SU-DHL-6 (cell line): Measurements from ENCODE around the gene CAMK4.

Experiments
- H2AFZ ChIP-seq: fragments of 200-600 bp; sonication (generic); 2 replicates; pipeline ENCODE4 v1.6.1; 2014; ENCODE audit warnings: low read depth, mild to moderate bottlenecking, moderate library complexity, mixed read lengths, antibody characterized with exemption, low read length; ENCODE audit not compliant: severe bottlenecking
- H3F3A ChIP-seq: fragments of 200-600 bp; shearing (Covaris generic); 2 replicates; pipeline ENCODE4 v1.6.0; 2016; ENCODE audit warnings: antibody characterized with exemption, mild to moderate bottlenecking; ENCODE audit not compliant: insufficient read depth
- H3K27ac ChIP-seq: fragments of 200-600 bp; sonication (generic); 2 replicates; pipeline ENCODE4 v1.5.1; 2016; ENCODE audit warnings: low read depth, mild to moderate bottlenecking, low read length, moderate library complexity, mixed read lengths
- H3K27me3 ChIP-seq: fragments of 200-600 bp; sonication (generic), shearing (Covaris generic); 2 replicates; pipeline ENCODE4 v1.6.0; 2014; ENCODE audit warnings: mild to moderate bottlenecking, low read length
- H3K36me3 ChIP-seq: fragments of 200-600 bp; sonication (generic); 2 replicates; pipeline ENCODE4 v1.6.1; 2014; ENCODE audit warnings: mild to moderate bottlenecking, low read length, mixed read lengths
- H3K4me2 ChIP-seq: fragments of 300-600, 200-600 bp; shearing (Covaris generic), sonication (generic); 2 replicates; pipeline ENCODE4 v1.6.0; 2014; ENCODE audit warnings: low read length, low read depth, mild to moderate bottlenecking; ENCODE audit not compliant: poor library complexity, severe bottlenecking
- H3K4me3 ChIP-seq: fragments of 200-600 bp; sonication (generic); 2 replicates; pipeline ENCODE4 v1.5.1; 2014; ENCODE audit warnings: antibody characterized with exemption, low read length, mild to moderate bottlenecking, mixed read lengths; ENCODE audit not compliant: insufficient read depth, poor library complexity, severe bottlenecking
- H3K79me2 ChIP-seq: fragments of 200-600 bp; sonication (generic); 2 replicates; pipeline ENCODE4 v1.6.1; 2014; ENCODE audit warnings: mild to moderate bottlenecking, low read length, moderate library complexity; ENCODE audit not compliant: insufficient read depth
- H3K9ac ChIP-seq: fragments of 200-600 bp; sonication (generic); 2 replicates; pipeline ENCODE4 v1.7.0; 2014; ENCODE audit warnings: mild to moderate bottlenecking, low read length
- H3K9me2 ChIP-seq: fragments of 200-600 bp; sonication (generic); replicated peaks from 2 replicates; pipeline ENCODE4 v1.6.1; 2014; ENCODE audit warnings: low read length; ENCODE audit not compliant: insufficient read depth
- H3K9me3 ChIP-seq: fragments of 200-600 bp; sonication (generic); 2 replicates; pipeline ENCODE4 v1.6.1; 2014; ENCODE audit warnings: low read length, mixed read lengths; ENCODE audit not compliant: insufficient read depth
- H4K20me1 ChIP-seq: fragments of 200-600 bp; sonication (generic); 2 replicates; pipeline ENCODE4 v1.6.1; 2014; ENCODE audit warnings: low read depth, mild to moderate bottlenecking, antibody characterized with exemption, low read length, moderate library complexity, mixed read lengths
- CTCF ChIP-seq: fragments of 200-600 bp; sonication (generic); IDR thresholded peaks from one replicate; pipeline ENCODE4 v1.5.1; 2017; ENCODE audit warnings: antibody characterized with exemption, mild to moderate bottlenecking, low read length, moderate library complexity; ENCODE audit not compliant: insufficient read depth, poor library complexity, severe bottlenecking
- EZH2phosphoT487 ChIP-seq: fragments of 200-600 bp; sonication (generic), shearing (Covaris generic); conservative IDR thresholded peaks from 2 replicates; pipeline ENCODE4 v1.6.1; 2018; ENCODE audit warnings: mild to moderate bottlenecking, antibody characterized with exemption, low read length, moderate library complexity, mixed read lengths

CAMK4 gene

GRCh38 chr5:111233052-111233374 is 8.8 kb downstream of the CAMK4 start:
- Histone ChIP-seq H3K36me3 (no peaks in the 10 kb centered on the region), H3K4me2 (no peak overlapping the region), H3K27ac (no peak overlapping the region), H3K9me3 (no peaks in the 10 kb centered on the region), H2AFZ (no peak overlapping the region), H4K20me1 (no peaks in the 10 kb centered on the region), H3K27me3 (no peaks in the 10 kb centered on the region), H3K79me2 (no peaks in the 10 kb centered on the region), H3F3A (no peaks in the 10 kb centered on the region), H3K4me3 (no peak overlapping the region), H3K9me2 (no peaks in the 10 kb centered on the region), H3K9ac (no peak overlapping the region)
- TF ChIP-seq EZH2phosphoT487 (no peak), CTCF (no peak)

DNA sequence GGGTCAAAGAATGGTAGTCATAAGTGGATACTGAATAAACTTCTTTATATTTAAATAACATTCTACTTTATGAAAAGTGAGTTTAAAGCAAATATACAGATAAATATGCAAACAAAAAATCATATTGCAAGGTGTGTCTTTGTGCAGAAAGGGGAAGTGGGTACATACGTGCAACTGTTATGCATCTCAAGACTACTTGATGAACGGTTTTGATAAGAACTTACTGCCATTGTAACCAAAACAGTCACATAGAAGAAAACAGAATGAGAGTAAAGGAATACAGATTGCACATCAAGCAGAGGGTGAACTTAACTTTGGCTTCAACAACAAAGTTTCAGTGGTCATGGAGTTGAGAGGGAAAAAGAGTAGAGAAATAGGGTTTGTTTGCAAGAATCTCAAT is 9.9 kb downstream of the CAMK4 start:
- no peaks in the 10 kb centered on the region for H4K20me1 ChIP-seq
- H3K36me3 ChIP-seq = no peaks in the 10 kb centered on the region
- no peak for TF ChIP-seq CTCF
- H3K9me2 ChIP-seq = no peaks in the 10 kb centered on the region
- H3F3A ChIP-seq = no peaks in the 10 kb centered on the region
- H2AFZ ChIP-seq = no peak overlapping the region
- no peaks in the 10 kb centered on the region for H3K9me3 ChIP-seq
- no peaks in the 10 kb centered on the region for H3K27me3 ChIP-seq
- no peak overlapping the region for H3K27ac ChIP-seq
- no peaks in the 10 kb centered on the region for H3K79me2 ChIP-seq
- H3K4me2 ChIP-seq = no peak overlapping the region
- no peak overlapping the region for H3K9ac ChIP-seq
- no peak overlapping the region for H3K4me3 ChIP-seq

- Histone ChIP-seq H3K79me2 (no peaks in the 10 kb centered on the region), H3K4me2 (no peak overlapping the region), H3F3A (no peaks in the 10 kb centered on the region), H3K36me3 (no peaks in the 10 kb centered on the region), H2AFZ (no peak overlapping the region), H3K4me3 (no peak overlapping the region), H3K9ac (no peak overlapping the region), H3K9me2 (no peaks in the 10 kb centered on the region), H3K9me3 (no peaks in the 10 kb centered on the region), H4K20me1 (no peaks in the 10 kb centered on the region), H3K27me3 (no peaks in the 10 kb centered on the region), H3K27ac (no peak overlapping the region)
- TF ChIP-seq CTCF (no peak), EZH2phosphoT487 (no peak)
Measured at GRCh38 chr5:111235635-111236034, 11.5 kb downstream of the CAMK4 start.

GRCh38 chr5:111236348-111236747 is 12.2 kb downstream of the CAMK4 start:
- Histone ChIP-seq H3K9me3 (no peaks in the 10 kb centered on the region), H3K27ac (no peak overlapping the region), H3K9ac (no peak overlapping the region), H2AFZ (no peak overlapping the region), H3K36me3 (no peaks in the 10 kb centered on the region), H3F3A (no peaks in the 10 kb centered on the region), H3K79me2 (no peaks in the 10 kb centered on the region), H3K4me3 (no peak overlapping the region), H3K27me3 (no peaks in the 10 kb centered on the region), H3K9me2 (no peaks in the 10 kb centered on the region), H3K4me2 (no peak overlapping the region), H4K20me1 (no peaks in the 10 kb centered on the region)
- TF ChIP-seq EZH2phosphoT487 = no peak
- TF ChIP-seq CTCF = no peak
